Hematopoietic multipotent progenitor cell treated with erythropoietin and hydrocortisone succinate and interleukin-3 and kit ligand, for 15 days (in vitro differentiated cells): ENCODE data around the gene CPLX4.

Source experiments
- DNase-seq: peaks from one replicate; pipeline ENCODE4 v3.0.0-alpha.2; 2015; ENCODE audit warnings: low spot score

CPLX4 gene

GRCh38 chr18:59318460-59319050 is at the start of gene CPLX4:
CPLX4 (minus strand) TSS chr18:59318649; CDS start chr18:59318462, 187 bp downstream.
- DNase-seq = no peak

GRCh38 chr18:59360381-59360780 is 41.9 kb upstream of the CPLX4 start:
- no peak for DNase-seq

GRCh38 chr18:59359576-59359952 is 41.1 kb upstream of the CPLX4 start:
- DNase-seq = no peak

- peak; percentile 82 for DNase-seq
Measured at GRCh38 chr18:59358712-59359575, 40.5 kb upstream of the CPLX4 start, which contains the start of gene LMAN1. LMAN1 (minus strand) TSS chr18:59359265; CDS start chr18:59359244, 21 bp downstream.

- DNase-seq = no peak
Measured at GRCh38 chr18:59358414-59358711, 39.9 kb upstream of the CPLX4 start.

GRCh38 chr18:59357928-59358327 is 39.5 kb upstream of the CPLX4 start:
- DNase-seq = peak; percentile 72

- no peak for DNase-seq
Measured at GRCh38 chr18:59354731-59355130, 36.3 kb upstream of the CPLX4 start.

GRCh38 chr18:59353079-59353680 is 34.7 kb upstream of the CPLX4 start:
- DNase-seq = no peak

- no peak for DNase-seq
Measured at GRCh38 chr18:59352250-59352855, 33.9 kb upstream of the CPLX4 start.

GRCh38 chr18:59345556-59345955 is 27.1 kb upstream of the CPLX4 start:
- DNase-seq = no peak

- DNase-seq = no peak
Measured at GRCh38 chr18:59344996-59345395, 26.5 kb upstream of the CPLX4 start.

- DNase-seq = no peak
Measured at GRCh38 chr18:59343926-59344325, 25.5 kb upstream of the CPLX4 start.

- no peak for DNase-seq
Measured at GRCh38 chr18:59340817-59341216, 22.4 kb upstream of the CPLX4 start.

GRCh38 chr18:59340312-59340711 is 21.9 kb upstream of the CPLX4 start:
- DNase-seq = no peak

- no peak for DNase-seq
Measured at GRCh38 chr18:59332986-59333385, 14.5 kb upstream of the CPLX4 start.

- no peak for DNase-seq
Measured at GRCh38 chr18:59328683-59329082, 10.2 kb upstream of the CPLX4 start.

GRCh38 chr18:59325965-59326364 is 7.5 kb upstream of the CPLX4 start:
- no peak for DNase-seq

GRCh38 chr18:59324623-59324971 is 6.1 kb upstream of the CPLX4 start:
- DNase-seq = no peak

- DNase-seq = no peak
Measured at GRCh38 chr18:59323931-59324622, 5.6 kb upstream of the CPLX4 start.

GRCh38 chr18:59311631-59312030 is 6.8 kb downstream of the CPLX4 start:
- no peak for DNase-seq

- no peak for DNase-seq
Measured at GRCh38 chr18:59308938-59309260, 9.6 kb downstream of the CPLX4 start.

- DNase-seq = peak; percentile 63
Measured at GRCh38 chr18:59308248-59308937, 10.1 kb downstream of the CPLX4 start.
